OCI-LY1 (cell line): ENCODE results near the gene DENND1A.

Experiments
- EZH2 ChIP-seq: fragments of 200-600 bp; sonication (generic), shearing (Covaris generic); IDR thresholded peaks from 2 replicates; pipeline ENCODE4 v1.8.0; 2017; ENCODE audit warnings: borderline replicate concordance, mixed run types, mild to moderate bottlenecking, antibody characterized with exemption, low read length, moderate library complexity, mixed read lengths
- TF ChIP-seq, protein P1 (sequence below): fragments of 200-600 bp; sonication (generic), shearing (Covaris generic); IDR thresholded peaks from 2 replicates; pipeline ENCODE4 v1.5.1; 2017; ENCODE audit warnings: mild to moderate bottlenecking, antibody characterized with exemption, low read length, moderate library complexity, mixed read lengths

GRCh38 chr9:123419091-123419490 lies 510.8 kb downstream of the DENND1A start:
- TF ChIP-seq EZH2 = no peak
- TF ChIP-seq, protein P1, sequence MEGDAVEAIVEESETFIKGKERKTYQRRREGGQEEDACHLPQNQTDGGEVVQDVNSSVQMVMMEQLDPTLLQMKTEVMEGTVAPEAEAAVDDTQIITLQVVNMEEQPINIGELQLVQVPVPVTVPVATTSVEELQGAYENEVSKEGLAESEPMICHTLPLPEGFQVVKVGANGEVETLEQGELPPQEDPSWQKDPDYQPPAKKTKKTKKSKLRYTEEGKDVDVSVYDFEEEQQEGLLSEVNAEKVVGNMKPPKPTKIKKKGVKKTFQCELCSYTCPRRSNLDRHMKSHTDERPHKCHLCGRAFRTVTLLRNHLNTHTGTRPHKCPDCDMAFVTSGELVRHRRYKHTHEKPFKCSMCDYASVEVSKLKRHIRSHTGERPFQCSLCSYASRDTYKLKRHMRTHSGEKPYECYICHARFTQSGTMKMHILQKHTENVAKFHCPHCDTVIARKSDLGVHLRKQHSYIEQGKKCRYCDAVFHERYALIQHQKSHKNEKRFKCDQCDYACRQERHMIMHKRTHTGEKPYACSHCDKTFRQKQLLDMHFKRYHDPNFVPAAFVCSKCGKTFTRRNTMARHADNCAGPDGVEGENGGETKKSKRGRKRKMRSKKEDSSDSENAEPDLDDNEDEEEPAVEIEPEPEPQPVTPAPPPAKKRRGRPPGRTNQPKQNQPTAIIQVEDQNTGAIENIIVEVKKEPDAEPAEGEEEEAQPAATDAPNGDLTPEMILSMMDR = no peak
